GM18517 (cell line): ENCODE measurements around the gene OR5AU1.
A peak's percentile ranks its signal among the peaks of the same experiment; 100 is the strongest.

Experiments
- ATAC-seq: cut with Tn5 transposase; IDR thresholded peaks from one replicate; pipeline ENCODE4 v1.9.1; 2021; ENCODE audit warnings: mild to moderate bottlenecking, moderate library complexity; ENCODE audit not compliant: unreplicated experiment

Gene OR5AU1

GRCh38 chr14:21155963-21156362 is at the start of gene OR5AU1:
Gene OR5AU1, minus strand, starts transcription at chr14:21156063. Its CDS starts 191 bp downstream, at chr14:21155872.
- no peak for ATAC-seq

- no peak for ATAC-seq
These were observed 49.3 kb upstream of the OR5AU1 start for GRCh38 chr14:21205026-21205677.

GRCh38 chr14:21204167-21205025 is 48.5 kb upstream of the OR5AU1 start:
- no peak for ATAC-seq

- no peak for ATAC-seq
These were observed 47.8 kb upstream of the OR5AU1 start for GRCh38 chr14:21203470-21204166.

GRCh38 chr14:21202463-21203358 is 46.8 kb upstream of the OR5AU1 start:
- no peak for ATAC-seq

GRCh38 chr14:21201732-21202462 is 46.0 kb upstream of the OR5AU1 start:
- no peak for ATAC-seq

GRCh38 chr14:21200752-21201461 is 45.0 kb upstream of the OR5AU1 start:
- no peak for ATAC-seq

GRCh38 chr14:21199611-21200560 is 44.0 kb upstream of the OR5AU1 start:
- no peak for ATAC-seq

GRCh38 chr14:21197418-21198205 is 41.7 kb upstream of the OR5AU1 start:
- no peak for ATAC-seq

GRCh38 chr14:21194597-21194996 is 38.7 kb upstream of the OR5AU1 start:
- ATAC-seq, result no peak

- ATAC-seq, result no peak
These were observed 37.1 kb upstream of the OR5AU1 start for GRCh38 chr14:21192875-21193535.

GRCh38 chr14:21192447-21192822 is 36.6 kb upstream of the OR5AU1 start:
- no peak for ATAC-seq

GRCh38 chr14:21191809-21192446 is 36.1 kb upstream of the OR5AU1 start:
- peak; percentile 56 for ATAC-seq

GRCh38 chr14:21191261-21191808 is 35.5 kb upstream of the OR5AU1 start:
- ATAC-seq, result no peak

- no peak for ATAC-seq
These were observed 29.6 kb upstream of the OR5AU1 start for GRCh38 chr14:21185491-21185890.

GRCh38 chr14:21184254-21184653 is 28.4 kb upstream of the OR5AU1 start:
- ATAC-seq, result no peak
